Hepatocyte (in vitro differentiated cells): ENCODE measurements around the gene ADAMTSL1. TPM values are rescaled to one million over a fixed set of nuclear protein-coding genes. Genes with fewer than 3 reads are reported as not detected.

Experiments used
- DNase-seq: peaks from one replicate; pipeline ENCODE4 v3.0.0-alpha.2; 2016; ENCODE audit warnings: low spot score
- H2AFZ ChIP-seq: fragments of 200-600 bp; sonication (generic); 2 replicates; pipeline ENCODE4 v1.6.0; 2016; ENCODE audit warnings: antibody characterized with exemption, mild to moderate bottlenecking
- H3K27ac ChIP-seq: fragments of 200-600 bp; sonication (generic); 2 replicates; pipeline ENCODE4 v1.5.1; 2016; ENCODE audit warnings: mild to moderate bottlenecking
- H3K27me3 ChIP-seq: fragments of 200-600 bp; sonication (generic); 2 replicates; pipeline ENCODE4 v1.6.1; 2016
- H3K36me3 ChIP-seq: fragments of 200-600 bp; sonication (generic); replicated peaks from 2 replicates; pipeline ENCODE4 v1.5.1; 2016; ENCODE audit warnings: low read depth; ENCODE audit not compliant: insufficient read depth
- H3K4me1 ChIP-seq: fragments of 200-600 bp; sonication (generic); 2 replicates; pipeline ENCODE4 v1.5.1; 2016; ENCODE audit warnings: mild to moderate bottlenecking, moderate library complexity; ENCODE audit not compliant: insufficient read depth
- H3K4me2 ChIP-seq: fragments of 200-600 bp; sonication (generic); 2 replicates; pipeline ENCODE4 v1.6.0; 2016
- H3K4me3 ChIP-seq: fragments of 200-600 bp; sonication (generic); 2 replicates; pipeline ENCODE4 v1.5.1; 2016; ENCODE audit warnings: mild to moderate bottlenecking
- H3K79me2 ChIP-seq: fragments of 200-600 bp; sonication (generic); 2 replicates; pipeline ENCODE4 v1.6.0; 2017; ENCODE audit warnings: mild to moderate bottlenecking
- H3K9me2 ChIP-seq: fragments of 200-600 bp; sonication (generic); replicated peaks from 2 replicates; pipeline ENCODE4 v1.6.0; 2017; ENCODE audit warnings: mild to moderate bottlenecking; ENCODE audit not compliant: insufficient read depth
- H3K9me3 ChIP-seq: fragments of 200-600 bp; sonication (generic); 2 replicates; pipeline ENCODE4 v1.5.1; 2016; ENCODE audit warnings: low read depth, mild to moderate bottlenecking
- H4K20me1 ChIP-seq: fragments of 200-600 bp; sonication (generic); 2 replicates; pipeline ENCODE4 v1.6.0; 2016; ENCODE audit warnings: mild to moderate bottlenecking; ENCODE audit not compliant: insufficient read depth, poor library complexity, severe bottlenecking
- EZH2 ChIP-seq: fragments of 200-600 bp; sonication (generic); IDR thresholded peaks from 2 replicates; pipeline ENCODE4 v1.6.1; 2016; ENCODE audit warnings: antibody characterized with exemption, mild to moderate bottlenecking, borderline replicate concordance
- EZH2phosphoT487 ChIP-seq: fragments of 200-600 bp; sonication (generic); IDR thresholded peaks from one replicate; pipeline ENCODE4 v1.6.1; 2018; ENCODE audit warnings: antibody characterized with exemption, mild to moderate bottlenecking, low read depth, moderate library complexity; ENCODE audit not compliant: unreplicated experiment, severe bottlenecking
- WGBS: methylation state at CpG from one replicate; pipeline ENCODE4 v1.1.6; 2016; ENCODE audit warnings: low lambda C conversion rate; ENCODE audit errors: missing lambda C conversion rate; 5-methylcytosine and 5-hydroxymethylcytosine counted together
- polyA plus RNA-seq: library from polyadenylated mRNA; unstranded; fragments of >200 nt; fragmentation: Nextera tagmentation; extraction: Ambion mirVana; gene quantifications from 2 replicates; pipeline ENCODE4 v1.2.1, GENCODE V29; 2016
- total RNA-seq: library from RNA; depleted of rRNA; stranded (reverse); fragments of >200 nt; gene quantifications from 2 replicates; pipeline ENCODE4 v1.2.3, GENCODE V29; 2014
- TF ChIP-seq, protein P1 (sequence below): fragments of 200-600 bp; sonication (generic); IDR thresholded peaks from 2 replicates; pipeline ENCODE4 v1.5.1; 2016; ENCODE audit warnings: antibody characterized with exemption, mild to moderate bottlenecking; ENCODE audit not compliant: poor library complexity

ADAMTSL1 gene
- total and polyA plus RNA-seq, 2 experiments from 2014 or later, result 7.2 to 24.0 TPM

DNA sequence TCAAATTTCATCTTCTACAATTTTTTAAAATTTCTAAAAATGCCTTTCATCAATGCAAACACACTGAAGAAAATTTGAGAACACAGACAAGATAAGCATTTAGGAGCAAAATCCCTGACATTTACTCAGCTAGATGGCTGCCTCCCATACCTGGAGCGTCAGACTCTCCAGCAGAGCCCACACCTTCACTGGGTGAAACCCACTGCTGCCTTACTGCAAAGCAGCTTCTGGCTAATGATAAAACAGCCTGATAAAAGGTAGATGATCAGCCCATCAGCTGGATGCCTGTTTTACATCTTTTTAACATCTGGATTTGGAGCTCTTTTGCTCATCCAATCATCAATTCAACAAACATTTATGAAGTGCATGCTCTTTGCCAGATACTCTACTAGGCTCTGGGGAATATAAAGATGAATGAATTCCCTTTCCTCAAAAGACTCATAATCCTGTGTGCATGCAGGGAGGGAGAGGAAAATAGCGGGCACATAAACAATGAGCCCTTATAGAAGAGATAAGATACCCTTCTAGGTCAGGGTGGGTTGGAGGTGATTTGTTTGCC, 287.9 kb downstream of the ADAMTSL1 start:
- Histone ChIP-seq H4K20me1 (peaks cover 4% of the 10 kb centered on the region), H3K36me3 (no peaks in the 10 kb centered on the region), H3K4me1 (peaks cover 7% of the 10 kb centered on the region), H3K9me3 (no peaks in the 10 kb centered on the region), H3K27ac (no peak overlapping the region), H3K4me2 (no peak overlapping the region), H3K27me3 (no peaks in the 10 kb centered on the region), H3K9me2 (no peaks in the 10 kb centered on the region), H2AFZ (no peak overlapping the region), H3K4me3 (no peak overlapping the region), H3K79me2 (no peaks in the 10 kb centered on the region)
- TF ChIP-seq EZH2 (no peak), EZH2phosphoT487 (no peak)
- TF ChIP-seq, protein P1, sequence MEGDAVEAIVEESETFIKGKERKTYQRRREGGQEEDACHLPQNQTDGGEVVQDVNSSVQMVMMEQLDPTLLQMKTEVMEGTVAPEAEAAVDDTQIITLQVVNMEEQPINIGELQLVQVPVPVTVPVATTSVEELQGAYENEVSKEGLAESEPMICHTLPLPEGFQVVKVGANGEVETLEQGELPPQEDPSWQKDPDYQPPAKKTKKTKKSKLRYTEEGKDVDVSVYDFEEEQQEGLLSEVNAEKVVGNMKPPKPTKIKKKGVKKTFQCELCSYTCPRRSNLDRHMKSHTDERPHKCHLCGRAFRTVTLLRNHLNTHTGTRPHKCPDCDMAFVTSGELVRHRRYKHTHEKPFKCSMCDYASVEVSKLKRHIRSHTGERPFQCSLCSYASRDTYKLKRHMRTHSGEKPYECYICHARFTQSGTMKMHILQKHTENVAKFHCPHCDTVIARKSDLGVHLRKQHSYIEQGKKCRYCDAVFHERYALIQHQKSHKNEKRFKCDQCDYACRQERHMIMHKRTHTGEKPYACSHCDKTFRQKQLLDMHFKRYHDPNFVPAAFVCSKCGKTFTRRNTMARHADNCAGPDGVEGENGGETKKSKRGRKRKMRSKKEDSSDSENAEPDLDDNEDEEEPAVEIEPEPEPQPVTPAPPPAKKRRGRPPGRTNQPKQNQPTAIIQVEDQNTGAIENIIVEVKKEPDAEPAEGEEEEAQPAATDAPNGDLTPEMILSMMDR, result no peak
- WGBS, result 38% methylated on average over 2 of the region's 2 CpGs
- DNase-seq, result no peak

DNA sequence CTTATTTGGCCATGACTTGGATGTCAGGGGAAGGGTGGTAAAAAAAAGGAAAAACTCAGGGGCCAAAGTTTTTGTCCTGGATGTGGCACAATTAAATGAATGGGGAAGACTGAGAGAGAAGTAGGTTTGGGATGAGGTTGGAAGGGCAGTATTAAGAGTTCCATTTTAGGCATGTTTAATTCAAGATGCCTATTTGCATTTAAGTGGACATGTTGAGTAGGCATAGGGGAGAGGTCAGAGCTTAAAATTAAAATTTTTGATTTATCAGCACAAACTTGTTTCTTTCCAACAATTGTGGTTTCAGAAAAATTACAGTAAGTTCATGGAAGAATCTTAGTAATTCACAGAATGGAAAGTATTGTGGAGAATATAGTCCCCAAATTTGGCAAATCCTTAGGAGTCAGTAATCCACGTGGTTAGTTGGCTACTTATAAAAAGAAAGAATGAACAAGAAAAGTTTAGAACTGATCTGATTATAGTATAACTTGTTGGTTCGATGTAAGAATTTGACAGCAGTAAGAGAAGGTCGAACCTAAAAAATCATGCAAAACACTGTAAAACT, 293.1 kb downstream of the ADAMTSL1 start:
- no peaks in the 10 kb centered on the region for H4K20me1 ChIP-seq
- no peaks in the 10 kb centered on the region for H3K36me3 ChIP-seq
- no peak overlapping the region for H2AFZ ChIP-seq
- no peak overlapping the region for H3K27ac ChIP-seq
- H3K4me3 ChIP-seq, result no peak overlapping the region
- 95% methylated on average over 3 of the region's 3 CpGs for WGBS
- no peaks in the 10 kb centered on the region for H3K9me3 ChIP-seq
- H3K27me3 ChIP-seq, result no peaks in the 10 kb centered on the region
- H3K79me2 ChIP-seq, result no peaks in the 10 kb centered on the region
- peaks cover 16% of the 10 kb centered on the region for H3K4me1 ChIP-seq
- no peak for TF ChIP-seq EZH2phosphoT487
- TF ChIP-seq, protein P1, result no peak
- TF ChIP-seq EZH2, result no peak
- no peak overlapping the region for H3K4me2 ChIP-seq
- H3K9me2 ChIP-seq, result no peaks in the 10 kb centered on the region
- DNase-seq, result no peak

DNA sequence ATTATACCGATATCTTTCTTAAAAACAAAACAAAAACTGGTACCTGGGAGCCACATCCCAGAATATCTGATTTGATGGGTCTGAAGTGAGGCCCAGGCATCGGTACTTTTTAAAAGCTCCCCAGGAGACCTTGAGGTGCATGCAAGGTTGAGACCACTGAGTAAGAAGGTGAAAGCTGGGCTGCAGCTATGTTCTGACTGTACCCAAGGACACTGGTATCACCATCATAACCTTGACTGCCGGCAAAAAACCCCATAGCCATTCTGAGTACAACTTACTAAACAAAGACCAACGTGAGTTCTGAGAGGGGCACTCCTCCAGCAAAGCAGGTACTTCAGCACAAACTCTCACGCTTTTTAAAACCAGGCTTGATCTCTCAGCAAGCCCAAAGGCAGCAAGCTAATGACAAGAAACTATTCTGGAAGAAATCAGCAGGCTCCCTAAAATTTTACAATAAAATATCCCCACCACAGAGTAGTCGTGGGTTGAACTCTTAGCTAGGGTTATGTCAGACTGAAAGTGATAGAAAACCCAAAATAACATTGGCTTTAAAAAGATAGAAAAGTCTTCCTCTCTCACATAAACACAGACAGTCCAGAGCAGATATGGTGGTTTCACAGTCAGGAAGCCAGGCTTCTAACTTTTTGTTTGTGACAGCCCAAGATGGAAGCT, 295.1 kb downstream of the ADAMTSL1 start:
- TF ChIP-seq, protein P1, result no peak
- TF ChIP-seq EZH2phosphoT487 (no peak), EZH2 (no peak)
- Histone ChIP-seq H3K27ac (no peak overlapping the region), H3K4me1 (peaks cover 16% of the 10 kb centered on the region), H4K20me1 (no peaks in the 10 kb centered on the region), H3K27me3 (no peaks in the 10 kb centered on the region), H3K9me3 (no peaks in the 10 kb centered on the region), H2AFZ (no peak overlapping the region), H3K4me2 (no peak overlapping the region), H3K79me2 (no peaks in the 10 kb centered on the region), H3K4me3 (no peak overlapping the region), H3K9me2 (no peaks in the 10 kb centered on the region), H3K36me3 (no peaks in the 10 kb centered on the region)
- 73% methylated on average over 6 of the region's 6 CpGs for WGBS
- no peak for DNase-seq
